Measurements from ENCODE around the gene FLYWCH2.
"Not testable (repeated sequence)": the region's sequence is repeated elsewhere in the genome, so short reads cannot be mapped to it uniquely, and the experiment has no call there.

FLYWCH2 gene

DNA sequence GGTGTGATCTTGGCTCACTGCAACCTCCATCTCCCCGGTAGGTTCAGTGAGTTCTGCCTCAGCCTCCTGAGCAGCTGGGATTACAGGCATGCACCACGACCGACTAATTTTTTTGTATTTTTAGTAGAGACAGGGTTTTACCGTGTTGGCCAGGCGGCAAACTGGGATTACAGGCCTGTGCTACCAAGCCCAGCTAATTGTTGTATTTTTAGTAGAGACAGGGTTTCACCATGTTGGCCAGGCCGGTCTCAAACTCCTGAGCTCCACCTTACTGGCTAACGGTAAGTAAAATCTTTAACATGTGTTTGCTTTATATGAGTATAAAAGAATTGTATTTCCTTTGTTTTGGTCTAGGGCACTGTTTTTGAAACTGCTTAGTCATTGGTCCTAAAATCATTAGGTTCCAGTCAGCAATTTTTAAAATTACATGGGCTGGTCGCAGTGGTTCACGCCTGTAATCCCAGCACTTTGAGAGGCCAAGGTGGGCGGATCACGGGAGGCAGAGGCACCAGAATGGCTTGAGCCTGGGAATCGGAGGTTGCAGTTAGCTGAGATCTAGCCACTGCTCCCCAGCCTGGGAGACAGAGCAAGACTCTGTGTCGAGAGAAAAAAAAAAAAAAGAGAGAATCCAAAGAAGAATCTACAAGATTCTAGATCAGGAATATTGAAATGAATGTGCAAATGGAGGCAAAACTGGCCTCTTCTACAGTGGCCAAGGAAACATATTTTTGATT, 32.3 kb downstream of the FLYWCH2 start:
- no peak for DNase-seq

DNA sequence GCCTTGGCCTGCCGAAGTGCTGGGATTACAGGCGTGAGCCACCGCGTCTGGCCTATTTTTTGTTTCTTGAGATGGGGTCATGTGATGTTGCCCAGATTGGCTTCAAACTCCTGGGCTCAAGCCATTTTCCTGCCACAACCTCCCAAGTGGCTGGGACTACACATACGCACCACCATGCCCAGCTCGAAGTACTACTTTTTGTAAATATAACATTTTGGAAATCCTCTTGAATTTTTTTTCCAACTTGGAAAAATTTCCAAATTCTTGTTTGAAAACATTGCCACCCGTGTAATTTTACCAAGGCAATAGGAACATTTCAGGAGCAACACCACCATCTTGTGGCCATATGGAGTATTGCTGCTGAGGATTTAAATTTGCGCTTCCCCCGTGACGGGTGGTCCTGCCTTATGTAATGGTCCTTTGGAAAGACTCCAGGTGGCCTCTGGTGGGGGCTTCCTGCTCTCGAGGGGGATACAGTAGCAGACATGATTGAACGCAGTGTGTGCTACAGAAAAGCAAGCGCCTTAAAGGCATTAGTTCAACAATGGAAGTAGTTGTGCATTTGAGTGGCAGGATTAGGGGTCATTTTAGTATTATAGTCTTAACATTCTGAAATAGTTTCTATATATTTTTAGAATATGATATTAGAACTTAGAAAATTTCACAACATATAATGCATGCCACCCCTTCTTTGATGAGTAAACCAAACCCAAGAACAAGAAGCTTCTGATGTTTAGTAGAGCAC, 36.7 kb downstream of the FLYWCH2 start:
- no peak for DNase-seq

DNA sequence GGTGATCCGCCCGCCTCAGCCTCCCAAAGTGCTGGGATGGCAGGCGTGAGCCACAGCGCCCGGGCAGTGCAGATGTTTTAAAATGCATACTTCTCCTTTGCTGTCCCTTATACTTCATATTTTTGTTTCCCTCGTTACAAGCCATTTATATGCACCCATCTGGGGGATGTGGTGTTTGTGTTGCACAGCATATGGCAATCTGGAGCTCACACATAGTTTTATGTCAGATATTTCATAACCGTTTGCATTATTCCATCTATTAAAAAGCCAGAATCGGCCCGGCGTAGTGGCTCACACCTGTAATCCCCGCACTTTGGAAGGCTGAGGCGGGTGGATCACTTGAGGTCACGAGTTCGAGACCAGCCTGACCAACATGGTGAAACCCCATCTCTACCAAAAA, 40.5 kb downstream of the FLYWCH2 start:
- DNase-seq, result no peak

DNA sequence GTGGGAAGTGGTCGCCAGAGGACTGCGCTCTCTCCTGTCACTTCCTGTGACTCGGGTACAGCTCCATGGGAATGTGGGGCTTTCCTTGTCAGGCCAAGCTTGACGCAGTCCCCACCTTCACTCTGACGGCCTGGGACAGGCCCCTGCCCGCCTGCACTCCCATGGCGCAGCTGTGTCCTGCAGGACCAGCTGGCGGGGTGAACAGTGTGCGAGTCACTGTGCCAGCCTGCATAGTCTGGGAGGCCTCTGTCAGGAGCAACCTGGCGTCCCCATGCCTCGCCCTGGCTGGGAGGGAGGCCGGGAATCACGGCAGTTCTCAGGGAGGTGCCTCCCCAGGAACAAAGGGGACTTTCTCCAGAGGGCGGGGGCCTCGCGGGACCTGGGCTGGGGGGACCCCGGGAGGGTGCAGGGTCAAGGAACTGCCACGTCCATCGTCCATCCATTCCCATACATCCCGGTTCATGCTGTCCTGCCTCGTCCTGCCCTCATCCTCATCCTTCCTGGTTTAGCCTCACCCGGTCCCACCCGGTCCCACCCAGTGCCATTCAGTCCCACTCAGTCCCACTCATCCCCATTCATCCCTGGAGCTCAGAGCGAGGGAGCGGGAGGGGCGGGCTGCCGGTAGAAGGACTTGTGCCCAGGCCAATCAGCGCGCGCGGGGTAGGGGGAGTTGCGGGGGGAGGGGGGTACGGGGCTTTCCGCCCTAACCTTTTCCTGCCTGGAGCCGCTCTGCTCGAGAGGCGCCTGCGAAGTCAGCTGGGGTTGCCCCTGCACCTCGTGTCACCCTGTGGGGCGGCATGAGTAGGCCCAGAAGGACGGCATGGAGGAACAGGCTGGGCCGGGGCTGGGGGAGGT, 42.1 kb downstream of the FLYWCH2 start:
- no peak for DNase-seq

DNA sequence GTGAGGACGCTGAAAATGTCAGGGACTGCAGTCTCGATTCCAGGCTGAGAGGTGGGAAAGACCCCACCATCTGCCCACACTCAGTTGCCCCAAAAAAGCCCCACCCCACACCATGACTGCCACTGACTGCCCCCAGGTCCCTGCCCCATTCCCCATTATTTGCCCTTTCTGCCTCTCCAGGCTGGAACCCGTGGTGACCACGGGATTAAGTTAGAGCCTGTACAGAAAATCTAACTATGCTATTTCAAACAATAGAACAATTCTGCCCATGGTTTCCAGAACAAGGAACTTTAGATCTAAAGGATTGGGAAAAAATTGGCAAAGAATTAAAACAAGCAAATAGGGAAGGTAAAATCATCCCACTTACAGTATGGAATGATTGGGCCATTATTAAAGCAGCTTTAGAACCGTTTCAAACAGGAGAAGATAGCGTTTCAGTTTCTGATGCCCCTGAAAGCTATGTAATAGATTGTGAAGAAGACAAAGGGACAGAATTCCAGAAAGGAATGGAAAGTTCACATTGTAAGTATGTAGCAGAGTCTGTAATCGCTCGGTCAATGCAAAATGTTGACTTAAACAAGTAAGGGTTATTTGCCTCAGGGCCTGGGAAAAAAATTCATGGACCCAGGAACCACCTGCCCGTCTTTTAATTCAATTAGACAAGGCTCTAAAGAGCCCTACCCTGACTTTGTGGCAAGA, 43.1 kb downstream of the FLYWCH2 start:
- no peak for DNase-seq

DNA sequence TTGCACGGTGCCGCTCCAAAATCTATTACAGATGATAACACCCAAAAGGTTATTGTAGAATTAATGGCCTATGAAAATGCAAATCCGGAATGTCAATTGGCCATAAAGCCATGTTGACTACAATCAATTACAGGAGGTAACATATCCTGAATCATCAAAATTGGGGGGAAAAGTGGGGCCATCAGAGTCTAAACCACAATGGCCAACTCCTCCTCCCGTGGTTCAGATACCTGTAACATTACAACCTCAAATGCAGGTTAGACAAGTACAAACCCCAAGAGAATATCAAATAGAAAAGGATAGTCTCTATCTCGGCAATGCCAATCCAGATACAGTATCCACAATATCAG, 43.6 kb downstream of the FLYWCH2 start:
- DNase-seq, result no peak

DNA sequence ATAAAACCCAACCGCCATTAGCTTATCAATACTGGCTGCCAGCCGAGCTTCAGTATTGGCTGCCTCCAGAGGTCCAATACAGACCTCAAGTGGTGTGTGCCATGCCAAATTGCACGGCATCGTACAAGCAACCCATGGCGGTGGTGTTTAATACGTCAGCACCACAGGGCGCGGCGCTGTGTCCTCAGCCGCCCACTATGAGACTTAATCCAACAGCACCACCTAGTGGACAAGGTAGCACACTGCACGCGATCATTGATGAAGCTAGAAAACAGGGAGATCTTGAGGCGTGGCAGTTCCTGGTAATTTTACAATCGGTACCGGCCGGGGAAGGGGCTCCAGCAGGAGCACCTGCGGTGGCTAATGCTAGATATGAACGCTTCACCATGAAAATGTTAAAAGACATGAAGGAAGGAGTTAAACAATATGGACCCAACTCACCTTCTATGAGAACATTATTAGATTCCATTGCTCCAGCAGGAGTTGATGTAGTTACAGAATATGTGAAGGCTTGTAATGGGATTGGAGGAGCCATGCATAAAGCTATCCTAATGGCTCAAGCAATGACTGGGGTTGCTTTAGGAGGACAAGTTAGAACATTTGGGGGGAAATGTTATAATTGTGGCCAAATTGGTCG, 44.1 kb downstream of the FLYWCH2 start:
- peak; percentile 36 for DNase-seq

DNA sequence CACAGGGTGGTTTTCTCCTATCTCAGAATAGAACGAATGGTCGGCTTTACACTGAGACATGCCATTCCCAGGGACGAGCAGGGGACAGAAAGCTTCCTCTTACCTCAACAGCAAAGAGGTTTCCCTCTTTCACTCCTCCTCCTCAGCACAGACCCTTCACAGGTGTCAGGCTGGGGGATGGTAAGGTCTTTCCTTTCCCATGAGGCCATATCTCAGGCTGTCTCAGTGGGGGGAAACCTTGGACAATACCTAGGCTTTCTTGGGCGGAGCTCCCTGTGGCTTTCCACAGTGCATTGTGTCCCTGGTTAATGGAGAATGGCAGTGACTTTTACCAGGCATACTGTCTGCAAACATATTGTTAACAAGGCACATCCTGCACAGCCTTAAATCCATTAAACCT, 45.1 kb downstream of the FLYWCH2 start:
- not testable (repeated sequence) for DNase-seq

DNA sequence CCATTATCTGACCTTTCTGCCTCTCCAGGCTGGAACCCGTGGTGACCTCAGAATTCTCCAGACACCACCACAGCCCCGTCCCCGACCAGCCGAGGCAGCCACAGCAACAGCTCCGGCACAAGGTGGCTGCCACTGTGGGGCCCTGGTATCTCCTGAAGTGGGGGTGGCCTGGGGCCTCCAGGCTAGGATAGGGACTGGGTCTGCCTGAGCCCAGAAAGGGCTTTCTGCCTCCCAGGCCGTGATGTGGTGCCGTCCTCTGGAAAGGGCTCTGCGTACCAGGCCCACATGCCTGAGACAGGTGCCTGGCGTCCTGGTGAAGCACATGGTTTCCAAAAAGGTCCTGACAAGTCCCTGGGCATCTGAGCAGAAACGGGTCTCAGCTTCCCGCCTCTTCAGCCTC, 45.8 kb downstream of the FLYWCH2 start:
- no peak for DNase-seq

DNA sequence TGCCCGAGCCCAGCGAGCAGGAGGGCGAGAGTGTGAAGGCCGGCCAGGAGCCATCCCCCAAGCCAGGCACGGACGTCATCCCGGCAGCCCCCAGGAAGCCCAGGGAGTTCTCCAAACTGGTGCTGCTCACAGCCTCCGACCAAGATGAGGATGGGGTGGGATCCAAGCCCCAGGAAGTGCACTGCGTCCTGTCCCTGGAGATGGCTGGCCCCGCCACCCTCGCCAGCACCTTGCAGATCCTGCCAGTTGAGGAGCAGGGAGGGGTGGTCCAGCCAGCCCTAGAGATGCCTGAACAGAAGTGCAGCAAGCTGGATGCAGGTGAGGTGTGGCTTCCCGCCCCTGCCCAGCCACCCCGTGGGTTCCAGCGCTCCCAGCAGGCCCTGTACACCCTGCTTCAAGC, 46.7 kb downstream of the FLYWCH2 start:
- no peak for DNase-seq

DNA sequence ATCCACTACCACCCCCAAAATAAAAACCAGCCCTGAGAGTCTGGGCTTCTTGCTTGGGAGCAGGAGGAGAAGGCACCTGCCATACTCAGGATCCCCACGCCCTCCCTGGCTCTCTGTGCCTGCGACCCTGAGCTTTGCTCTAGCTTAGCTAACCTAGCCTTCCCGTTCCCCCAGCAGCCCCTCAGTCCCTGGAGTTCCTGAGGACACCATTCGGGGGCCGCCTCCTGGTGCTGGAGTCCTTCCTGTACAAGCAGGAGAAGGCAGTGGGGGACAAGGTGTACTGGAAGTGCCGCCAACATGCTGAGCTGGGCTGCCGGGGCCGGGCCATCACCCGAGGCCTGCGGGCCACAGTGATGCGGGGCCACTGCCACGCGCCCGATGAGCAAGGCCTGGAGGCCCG, 47.2 kb downstream of the FLYWCH2 start:
- DNase-seq, result no peak

DNA sequence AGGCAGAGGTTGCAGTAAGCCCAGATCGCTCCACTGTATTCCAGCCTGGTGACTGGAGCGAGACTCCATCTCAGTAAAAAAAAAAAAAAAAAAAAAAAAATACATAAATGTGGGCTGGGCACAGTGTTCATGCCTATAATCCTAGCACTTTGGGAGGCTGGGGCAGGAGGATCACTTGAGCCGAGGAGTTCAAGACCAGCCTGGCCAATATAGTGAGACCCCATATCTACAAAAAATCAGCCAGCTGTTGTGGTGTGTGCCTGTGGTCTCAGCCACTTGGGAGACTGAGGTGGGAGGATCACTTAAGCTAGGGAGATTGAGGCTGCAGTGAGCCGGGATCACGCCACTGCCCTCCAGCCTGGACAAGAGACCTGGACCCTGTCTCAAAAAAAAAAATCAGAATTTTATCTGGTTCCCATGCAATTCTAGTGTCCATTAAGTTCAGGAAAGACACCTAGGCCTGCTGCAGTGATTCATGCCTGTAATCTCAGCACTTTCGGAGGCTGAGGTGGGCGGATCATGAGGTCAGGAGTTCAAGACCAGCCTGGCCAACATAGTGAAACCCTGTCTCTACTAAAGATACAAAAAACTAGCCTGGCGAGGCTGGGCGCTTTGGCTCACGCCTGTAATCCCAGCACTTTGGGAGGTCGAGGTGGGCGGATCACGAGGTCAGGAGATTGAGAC, 48.4 kb downstream of the FLYWCH2 start:
- DNase-seq, result not testable (repeated sequence)

DNA sequence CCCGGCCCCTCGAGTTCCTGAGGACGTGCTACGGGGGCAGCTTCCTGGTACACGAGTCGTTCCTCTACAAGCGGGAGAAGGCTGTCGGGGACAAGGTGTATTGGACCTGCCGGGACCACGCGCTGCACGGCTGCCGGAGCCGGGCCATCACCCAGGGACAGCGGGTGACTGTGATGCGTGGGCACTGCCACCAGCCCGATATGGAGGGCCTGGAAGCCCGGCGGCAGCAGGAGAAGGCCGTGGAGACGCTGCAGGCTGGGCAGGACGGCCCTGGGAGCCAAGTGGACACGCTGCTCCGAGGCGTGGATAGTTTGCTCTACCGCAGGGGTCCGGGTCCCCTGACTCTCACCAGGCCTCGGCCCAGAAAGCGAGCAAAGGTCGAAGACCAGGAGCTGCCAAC, 50.1 kb downstream of the FLYWCH2 start:
- no peak for DNase-seq

DNA sequence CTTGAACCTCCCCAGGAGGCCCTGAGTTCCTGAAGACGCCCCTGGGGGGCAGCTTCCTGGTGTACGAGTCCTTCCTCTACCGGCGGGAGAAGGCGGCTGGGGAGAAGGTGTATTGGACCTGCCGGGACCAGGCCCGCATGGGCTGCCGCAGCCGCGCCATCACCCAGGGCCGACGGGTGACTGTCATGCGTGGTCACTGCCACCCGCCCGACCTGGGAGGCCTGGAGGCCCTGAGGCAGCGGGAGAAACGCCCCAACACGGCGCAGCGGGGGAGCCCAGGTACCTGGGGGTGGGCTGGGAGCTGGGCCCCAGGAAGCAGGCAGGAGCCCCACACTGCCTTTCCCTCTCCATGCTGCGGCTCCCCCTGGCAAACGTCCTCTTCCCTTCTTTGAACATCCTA, 50.7 kb downstream of the FLYWCH2 start:
- DNase-seq, result no peak

DNA sequence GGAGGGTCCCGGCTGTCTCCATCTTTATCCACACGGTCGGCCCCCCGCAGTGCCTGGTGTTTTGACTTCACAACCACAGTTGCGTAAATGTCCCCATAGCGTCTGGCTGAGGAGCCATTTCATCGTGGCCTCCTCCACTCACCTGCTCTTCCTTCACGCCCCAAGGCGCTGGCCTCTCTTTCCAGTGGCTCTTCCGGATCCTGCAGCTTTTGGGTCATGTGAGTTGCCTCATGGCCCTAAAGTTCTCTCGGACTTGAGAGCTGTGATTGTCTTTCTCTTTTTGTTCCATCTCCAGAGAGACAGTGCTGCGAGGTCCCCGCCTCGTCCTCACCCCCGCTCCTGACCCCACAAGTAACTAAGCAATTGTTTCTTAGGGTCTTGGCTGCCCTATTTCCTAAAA, 51.4 kb downstream of the FLYWCH2 start:
- DNase-seq, result no peak

DNA sequence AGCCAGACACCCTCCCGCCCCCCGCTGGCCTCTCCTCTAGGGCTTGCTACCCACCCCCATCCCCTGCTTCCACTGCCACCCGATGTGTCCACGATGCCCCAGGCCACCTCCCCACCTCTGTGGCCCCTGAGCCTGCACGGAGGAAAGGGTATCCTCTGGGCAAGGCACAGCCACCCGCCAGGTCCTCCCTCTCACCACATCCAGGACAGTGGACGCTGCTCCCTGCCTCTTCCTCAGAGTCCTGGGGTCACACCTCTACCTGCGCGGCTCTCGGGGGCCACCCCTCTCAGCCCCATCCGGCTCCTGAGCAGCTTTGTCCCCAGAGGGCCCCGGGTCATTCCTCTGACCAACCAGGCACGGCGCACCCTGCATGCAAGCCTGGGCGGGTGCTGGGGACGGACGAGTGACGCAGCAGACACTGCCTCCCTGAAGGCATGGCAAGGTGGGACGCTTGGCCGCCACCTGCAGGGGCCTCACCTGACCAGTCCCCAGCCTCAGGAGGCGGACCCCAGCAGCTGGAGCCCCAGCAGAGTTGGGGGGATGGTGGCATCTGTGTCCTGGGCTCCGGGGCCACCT, 53.5 kb downstream of the FLYWCH2 start:
- no peak for DNase-seq

DNA sequence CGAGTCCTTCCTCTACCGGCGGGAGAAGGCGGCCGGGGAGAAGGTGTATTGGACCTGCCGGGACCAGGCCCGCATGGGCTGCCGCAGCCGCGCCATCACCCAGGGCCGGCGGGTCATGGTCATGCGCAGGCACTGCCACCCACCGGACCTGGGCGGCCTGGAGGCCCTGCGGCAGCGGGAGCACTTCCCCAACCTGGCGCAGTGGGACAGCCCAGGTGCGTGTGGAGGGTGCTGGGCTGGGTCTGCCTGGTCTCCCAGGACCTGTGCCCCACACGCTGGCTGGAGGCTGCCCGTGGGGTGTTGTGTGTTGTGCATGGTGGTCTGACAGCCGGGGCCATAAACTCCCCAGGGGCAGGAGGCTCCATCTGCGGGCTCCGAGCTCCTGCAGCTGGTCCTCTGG, 54.2 kb downstream of the FLYWCH2 start:
- no peak for DNase-seq

DNA sequence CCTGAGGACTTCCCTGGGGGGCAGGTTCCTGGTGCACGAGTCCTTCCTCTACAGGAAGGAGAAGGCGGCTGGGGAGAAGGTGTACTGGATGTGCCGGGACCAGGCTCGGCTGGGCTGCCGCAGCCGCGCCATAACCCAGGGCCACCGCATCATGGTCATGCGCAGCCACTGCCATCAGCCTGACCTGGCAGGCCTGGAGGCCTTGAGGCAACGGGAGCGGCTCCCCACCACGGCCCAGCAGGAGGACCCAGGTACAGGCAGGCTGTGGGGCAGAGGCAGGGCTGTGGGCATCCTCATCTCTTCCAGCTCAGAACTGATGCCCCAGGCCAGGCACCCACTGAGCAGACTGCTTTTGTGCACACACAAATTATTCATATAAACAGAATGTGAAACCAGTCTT, 55.2 kb downstream of the FLYWCH2 start:
- no peak for DNase-seq

DNA sequence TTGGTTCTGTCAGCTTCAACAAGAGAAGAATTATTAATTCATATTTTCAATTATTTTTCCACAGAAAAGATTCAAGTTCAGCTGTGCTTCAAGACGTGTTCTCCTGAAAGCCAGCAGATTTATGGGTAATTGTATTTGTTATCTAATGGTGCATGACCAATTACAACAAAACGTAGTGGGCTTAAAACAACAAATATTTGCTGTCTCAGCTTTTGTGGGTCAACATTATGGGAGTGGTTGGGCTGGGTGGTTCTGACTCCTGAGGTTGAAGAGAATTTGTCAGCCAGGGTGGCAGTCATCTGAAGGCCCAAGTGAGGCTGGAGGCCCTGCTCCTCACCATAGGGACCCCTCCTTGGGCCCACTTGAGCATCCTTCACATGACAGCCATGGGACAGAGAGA, 57.0 kb downstream of the FLYWCH2 start:
- no peak for DNase-seq

DNA sequence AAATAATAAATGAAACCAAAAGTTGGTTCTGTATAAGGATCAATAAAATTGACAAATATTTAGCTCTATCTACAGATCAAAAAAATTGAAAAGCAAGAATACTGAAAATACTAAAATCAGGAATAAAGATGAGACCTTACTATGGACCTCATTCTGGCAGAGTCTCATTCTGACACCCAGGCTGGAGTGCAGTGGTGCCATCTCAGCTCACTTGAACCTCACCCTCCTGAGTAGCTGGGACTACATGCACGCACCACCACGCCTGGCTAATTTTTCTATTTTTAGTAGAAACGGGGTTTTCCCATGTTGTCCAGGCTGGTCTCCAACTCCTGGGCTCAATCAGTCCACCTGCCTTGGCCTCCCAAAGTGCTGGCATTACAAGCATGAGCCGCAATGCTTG, 59.0 kb downstream of the FLYWCH2 start:
- no peak for DNase-seq

DNA sequence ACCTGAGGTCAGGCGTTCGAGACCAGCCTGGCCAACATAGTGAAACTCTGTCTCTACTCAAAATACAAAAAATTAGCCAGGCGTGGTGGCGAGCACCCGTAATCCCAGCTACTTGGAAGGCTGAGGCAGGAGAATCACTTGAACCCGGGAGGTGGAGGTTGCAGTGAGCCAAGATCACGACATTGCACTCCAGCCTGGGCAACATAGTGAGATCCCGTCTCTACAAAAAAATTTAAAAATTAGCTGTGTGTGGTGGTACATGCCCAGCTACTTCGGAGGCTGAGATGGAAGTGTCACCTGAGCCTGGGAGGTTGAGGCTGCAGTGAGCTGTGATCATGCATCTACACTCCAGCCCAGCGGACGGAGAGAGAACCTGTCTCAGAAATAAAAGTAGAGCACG, 60.7 kb downstream of the FLYWCH2 start:
- not testable (repeated sequence) for DNase-seq

DNA sequence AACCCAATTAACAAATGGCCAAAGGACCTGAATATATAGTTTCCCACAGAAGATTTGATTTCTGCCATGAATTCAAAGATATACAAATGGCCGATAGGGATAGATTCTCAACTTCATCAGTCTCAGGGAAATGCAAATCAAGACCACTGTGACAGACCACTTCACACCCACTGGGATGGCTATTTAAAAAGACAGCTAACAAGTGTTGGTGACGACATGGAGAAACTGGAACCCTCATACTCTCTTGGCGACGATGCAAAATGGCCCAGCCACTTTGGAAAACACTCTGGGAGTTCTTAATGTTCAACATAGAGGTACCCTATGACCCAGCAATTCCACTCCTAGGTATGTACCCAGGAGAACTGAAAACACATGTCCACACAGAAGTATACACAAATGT, 63.6 kb downstream of the FLYWCH2 start:
- no peak for DNase-seq

All from NCI-H1048 (cell line).